HG03432 (cell line): ENCODE data around the gene NDUFB4.
"Not testable (repeated sequence)": the region's sequence is repeated elsewhere in the genome, so short reads cannot be mapped to it uniquely, and the experiment has no call there.

ENCODE experiments used
- ATAC-seq: cut with Tn5 transposase; IDR thresholded peaks from one replicate; pipeline ENCODE4 v1.9.1; 2021; ENCODE audit warnings: mild to moderate bottlenecking, moderate library complexity; ENCODE audit not compliant: unreplicated experiment

NDUFB4 gene

GRCh38 chr3:120636795-120637401, 40.8 kb downstream of the NDUFB4 start:
- no peak for ATAC-seq

DNA sequence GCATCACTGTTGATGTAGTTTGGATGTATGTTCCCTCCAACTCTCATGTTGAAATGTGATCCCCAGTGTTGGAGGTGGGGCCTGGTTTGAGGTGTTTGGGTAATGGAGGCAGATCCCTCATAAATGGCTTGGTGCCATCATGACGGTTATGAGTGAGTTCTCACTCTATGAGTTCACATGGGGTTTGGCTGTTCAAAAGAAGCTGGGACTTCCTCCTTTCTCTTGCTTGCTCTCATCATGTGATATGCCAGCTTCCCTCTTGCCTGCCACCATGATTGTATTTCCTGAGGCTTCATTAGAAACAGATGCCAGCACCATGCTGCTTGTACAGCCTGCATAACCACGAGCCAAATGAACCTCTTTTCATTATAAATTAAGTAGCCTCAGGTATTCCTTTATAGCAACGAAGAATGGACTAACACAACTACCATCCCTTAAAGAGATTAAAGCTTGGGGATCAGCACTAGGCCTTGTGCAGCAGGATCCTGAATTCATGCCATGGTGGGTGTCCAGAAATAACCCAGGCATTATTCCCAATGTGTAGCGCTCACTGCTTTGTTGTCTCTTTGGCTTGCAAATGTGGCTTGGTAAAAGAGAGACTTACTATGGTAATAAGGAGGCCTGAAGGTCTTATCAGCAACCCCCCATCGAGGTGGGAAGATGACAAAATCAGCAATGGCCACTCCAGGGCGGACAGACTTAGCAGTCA, 41.9 kb downstream of the NDUFB4 start:
- no peak for ATAC-seq

GRCh38 chr3:120638820-120639219, 42.7 kb downstream of the NDUFB4 start:
- not testable (repeated sequence) for ATAC-seq

DNA sequence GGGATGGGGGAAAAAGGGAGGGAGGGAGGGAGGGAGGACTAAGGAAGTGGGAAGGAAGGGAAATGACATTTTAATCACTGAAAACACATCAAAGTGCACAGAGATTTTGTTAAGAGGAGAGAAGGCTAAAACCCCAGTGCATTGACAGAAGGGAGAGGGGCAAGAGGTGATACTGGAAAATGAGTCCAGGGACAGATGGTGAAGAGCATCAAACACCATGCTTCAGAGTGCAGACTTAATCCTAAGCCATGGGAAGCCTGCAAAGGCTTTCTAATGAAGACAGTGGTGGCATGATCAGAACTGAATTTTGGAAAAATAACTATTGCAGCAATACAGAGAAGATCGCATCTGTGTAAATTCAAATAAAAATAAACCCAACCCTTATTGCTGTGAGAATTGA, 44.1 kb downstream of the NDUFB4 start:
- no peak for ATAC-seq

- no peak for ATAC-seq
Observed at GRCh38 chr3:120641696-120642246, 45.6 kb downstream of the NDUFB4 start.

- no peak for ATAC-seq
Observed at GRCh38 chr3:120642368-120642948, 46.3 kb downstream of the NDUFB4 start.

GRCh38 chr3:120645083-120645845, 49.1 kb downstream of the NDUFB4 start:
- no peak for ATAC-seq

- ATAC-seq: no peak
Observed at GRCh38 chr3:120646771-120647432, 50.8 kb downstream of the NDUFB4 start.

GRCh38 chr3:120648290-120648689, 52.2 kb downstream of the NDUFB4 start:
- ATAC-seq: no peak

- peak; percentile 43 for ATAC-seq
Observed at GRCh38 chr3:120649830-120650233, 53.7 kb downstream of the NDUFB4 start.

GRCh38 chr3:120650311-120650710, 54.2 kb downstream of the NDUFB4 start:
- no peak for ATAC-seq
